GM12801 (cell line): ENCODE results near the gene RAB17.

Source experiments
- TF ChIP-seq, protein P1 (sequence below): IDR thresholded peaks from one replicate; pipeline ENCODE4 v1.5.1; 2011; ENCODE audit warnings: control low read depth; ENCODE audit not compliant: insufficient read length; ENCODE audit errors: extremely low read depth

Gene RAB17

DNA sequence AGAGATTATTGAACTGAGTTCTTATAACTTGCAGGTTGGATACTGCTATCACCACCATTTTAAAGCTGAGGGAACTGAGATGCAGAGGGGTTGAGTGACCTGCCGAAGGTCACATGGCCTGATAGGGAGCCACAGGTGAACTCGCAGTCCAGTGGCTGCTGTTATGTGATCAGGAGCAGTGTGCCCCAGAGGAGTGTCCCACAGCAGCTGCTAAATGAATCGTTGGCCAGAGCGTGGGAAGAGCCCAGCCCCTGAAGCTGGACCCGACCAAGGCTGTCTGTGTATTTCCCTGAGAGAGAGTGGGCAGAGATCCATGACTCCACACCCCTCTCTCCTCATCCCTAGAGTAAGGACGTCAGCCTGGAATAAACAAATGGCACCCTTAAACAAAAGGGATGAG, 50.9 kb downstream of the RAB17 start:
- TF ChIP-seq, protein P1, sequence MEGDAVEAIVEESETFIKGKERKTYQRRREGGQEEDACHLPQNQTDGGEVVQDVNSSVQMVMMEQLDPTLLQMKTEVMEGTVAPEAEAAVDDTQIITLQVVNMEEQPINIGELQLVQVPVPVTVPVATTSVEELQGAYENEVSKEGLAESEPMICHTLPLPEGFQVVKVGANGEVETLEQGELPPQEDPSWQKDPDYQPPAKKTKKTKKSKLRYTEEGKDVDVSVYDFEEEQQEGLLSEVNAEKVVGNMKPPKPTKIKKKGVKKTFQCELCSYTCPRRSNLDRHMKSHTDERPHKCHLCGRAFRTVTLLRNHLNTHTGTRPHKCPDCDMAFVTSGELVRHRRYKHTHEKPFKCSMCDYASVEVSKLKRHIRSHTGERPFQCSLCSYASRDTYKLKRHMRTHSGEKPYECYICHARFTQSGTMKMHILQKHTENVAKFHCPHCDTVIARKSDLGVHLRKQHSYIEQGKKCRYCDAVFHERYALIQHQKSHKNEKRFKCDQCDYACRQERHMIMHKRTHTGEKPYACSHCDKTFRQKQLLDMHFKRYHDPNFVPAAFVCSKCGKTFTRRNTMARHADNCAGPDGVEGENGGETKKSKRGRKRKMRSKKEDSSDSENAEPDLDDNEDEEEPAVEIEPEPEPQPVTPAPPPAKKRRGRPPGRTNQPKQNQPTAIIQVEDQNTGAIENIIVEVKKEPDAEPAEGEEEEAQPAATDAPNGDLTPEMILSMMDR = no peak

DNA sequence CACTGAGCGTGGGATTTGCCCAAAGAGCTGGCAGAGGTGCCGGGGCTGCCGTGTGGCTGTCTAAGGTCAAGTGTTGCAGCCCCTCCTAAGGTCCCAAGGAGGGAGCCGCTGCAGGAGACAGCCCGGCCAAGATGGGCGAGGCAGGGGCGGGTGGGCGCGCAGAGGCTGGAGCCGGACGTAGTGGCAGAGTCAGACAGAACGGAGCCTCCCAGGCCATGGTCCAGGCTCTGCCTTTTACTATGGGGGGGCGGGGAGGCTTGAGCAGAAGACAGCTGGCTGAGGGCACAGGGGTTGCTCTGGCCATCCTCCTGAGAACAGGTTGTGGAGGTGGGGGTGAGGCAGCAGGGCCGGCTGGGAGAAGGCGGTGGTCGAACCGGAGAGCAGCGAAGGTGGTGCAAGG, 51.6 kb downstream of the RAB17 start:
- TF ChIP-seq, protein P1 = no peak

DNA sequence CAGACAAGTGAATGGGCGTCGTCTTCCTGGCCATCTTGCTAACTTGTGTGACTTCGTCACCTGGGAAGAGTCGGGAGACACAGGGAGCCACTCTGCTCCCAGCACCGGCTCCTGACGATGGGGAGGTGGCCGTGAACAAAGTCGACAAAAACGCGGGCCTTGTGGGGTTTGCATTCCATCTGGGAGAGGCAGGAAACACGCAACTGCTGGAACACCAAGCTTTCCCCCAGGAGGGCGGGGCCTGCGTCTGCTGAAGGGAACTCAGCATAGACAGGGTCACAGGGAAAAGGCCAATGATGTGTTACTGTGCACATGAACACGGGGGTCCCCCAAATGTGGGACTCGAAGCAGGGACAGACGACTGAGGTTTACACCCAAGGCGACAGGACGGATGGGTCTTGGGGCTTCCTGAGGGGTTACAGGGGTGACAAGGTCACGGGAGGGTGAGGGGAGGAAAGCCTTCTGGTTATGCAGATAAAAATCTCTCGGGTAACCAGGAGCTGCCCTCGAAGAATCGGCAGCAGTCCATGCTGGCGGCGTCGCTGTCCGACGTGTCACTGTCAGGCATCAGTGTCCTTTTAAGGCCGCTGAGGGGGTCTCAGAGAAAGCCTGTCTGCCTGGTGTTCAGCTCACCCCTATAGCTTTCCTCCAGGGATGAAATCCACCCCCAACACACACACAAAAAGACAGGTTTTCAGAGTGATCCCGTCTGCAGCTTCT, 52.4 kb downstream of the RAB17 start:
- TF ChIP-seq, protein P1 = no peak

DNA sequence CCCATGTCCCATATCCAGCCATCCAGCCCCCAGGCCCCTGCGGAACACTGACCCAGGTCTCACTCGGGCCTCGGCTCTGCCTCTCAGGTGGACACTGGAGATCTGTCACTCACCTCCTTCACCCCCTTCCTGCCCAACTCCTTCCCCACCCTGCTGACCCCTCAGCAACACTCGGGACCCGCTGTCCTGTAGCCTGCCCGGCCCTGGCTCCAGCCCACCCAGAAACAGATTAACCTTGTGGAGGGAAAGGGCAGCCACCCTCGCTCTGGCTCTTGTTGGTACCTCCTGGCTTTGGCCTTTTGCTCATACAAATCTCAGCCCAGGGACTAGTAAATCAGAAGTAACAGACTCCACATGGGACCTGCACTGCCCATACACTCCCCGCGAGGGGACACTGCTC, 53.9 kb downstream of the RAB17 start:
- TF ChIP-seq, protein P1 = no peak

DNA sequence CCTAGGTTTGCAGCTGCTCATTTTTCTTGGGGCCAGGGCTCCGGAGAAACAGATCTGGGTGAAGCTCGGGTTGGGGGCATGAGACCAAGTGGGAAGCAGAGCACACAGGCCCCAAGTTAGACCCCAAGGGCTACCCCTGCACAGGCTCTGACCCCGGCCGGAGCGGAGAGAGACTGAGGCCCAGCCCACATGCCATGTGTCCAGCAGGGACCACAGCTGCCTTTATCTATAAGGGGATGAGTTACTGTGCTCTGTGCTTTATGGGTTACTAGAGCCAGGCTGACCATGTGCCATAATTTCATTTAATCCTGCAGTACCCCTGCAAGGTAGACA, 54.5 kb downstream of the RAB17 start:
- TF ChIP-seq, protein P1 = no peak

DNA sequence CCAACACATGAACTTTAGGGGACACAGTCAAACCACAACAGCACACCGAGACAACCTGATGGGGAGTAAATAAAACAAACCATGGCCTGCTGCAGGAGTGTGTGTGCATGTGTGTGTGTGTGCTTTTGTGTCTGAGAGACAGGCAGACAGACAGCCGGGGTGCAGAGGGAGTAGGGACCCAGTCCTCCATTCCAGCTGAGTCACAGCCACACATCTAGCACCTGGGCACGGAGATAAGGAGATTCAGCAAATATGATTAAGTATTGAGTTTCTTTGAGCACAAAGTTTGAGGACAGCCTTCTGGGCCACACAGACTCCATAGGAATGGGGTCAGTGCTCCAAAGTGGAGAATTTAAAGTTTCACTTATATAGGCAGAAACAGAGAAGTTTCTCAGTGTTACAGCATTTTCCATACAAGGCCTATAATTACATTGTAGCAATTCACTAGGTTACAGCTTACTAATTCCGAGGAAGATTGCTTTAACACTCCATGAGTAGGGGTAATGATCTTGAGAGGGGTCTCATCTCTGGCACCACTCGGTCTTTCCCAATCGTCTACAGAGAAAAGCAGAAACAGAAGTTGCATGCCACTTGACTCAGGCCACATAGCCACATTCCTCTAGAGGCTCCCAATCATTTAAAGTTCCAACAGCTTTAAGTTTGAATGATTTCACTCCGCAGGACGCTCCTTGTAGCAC, 55.0 kb downstream of the RAB17 start:
- TF ChIP-seq, protein P1 = no peak

DNA sequence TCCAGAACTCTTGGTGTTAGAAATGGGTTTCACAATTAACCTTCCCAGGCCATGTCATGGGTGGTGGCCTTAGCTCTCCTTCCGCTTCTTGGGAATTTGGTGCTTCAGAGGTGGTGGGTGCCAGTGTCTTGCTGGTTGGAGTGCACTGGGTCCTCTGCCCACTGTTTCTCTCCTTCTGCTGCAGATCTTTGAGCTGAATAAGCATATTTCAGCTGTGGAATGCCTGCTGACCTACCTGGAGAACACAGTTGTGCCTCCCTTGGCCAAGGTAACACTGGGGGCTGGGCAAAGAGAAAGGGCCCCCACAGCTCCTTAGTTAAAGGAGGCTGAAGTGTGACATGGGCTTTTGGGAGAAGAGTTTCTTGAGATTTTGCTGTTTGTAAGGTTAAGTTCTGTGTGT, 56.2 kb downstream of the RAB17 start:
- TF ChIP-seq, protein P1 = no peak
